ENCODE measurements around the gene KRT5. TPM values are rescaled to one million over a fixed set of nuclear protein-coding genes. Genes with fewer than 3 reads are reported as not detected.

The KRT5 gene
- polyA plus RNA-seq, 1 experiment = not detected

- ChIA-PET POLR2A (no interaction called here), CTCF (interaction anchor here (0.8 kb wide), 1 partner anchor 503 kb away, joined by 3 read pairs; no protein-coding TSS in a partner anchor)
- no peak overlapping the region for H3K27ac ChIP-seq (ENCODE audit: low read depth, low read length)
- H3K9me3 ChIP-seq (ENCODE audit: control insufficient read depth, insufficient read depth, low read length) = no peaks in the 10 kb centered on the region
- TF ChIP-seq, protein P1, sequence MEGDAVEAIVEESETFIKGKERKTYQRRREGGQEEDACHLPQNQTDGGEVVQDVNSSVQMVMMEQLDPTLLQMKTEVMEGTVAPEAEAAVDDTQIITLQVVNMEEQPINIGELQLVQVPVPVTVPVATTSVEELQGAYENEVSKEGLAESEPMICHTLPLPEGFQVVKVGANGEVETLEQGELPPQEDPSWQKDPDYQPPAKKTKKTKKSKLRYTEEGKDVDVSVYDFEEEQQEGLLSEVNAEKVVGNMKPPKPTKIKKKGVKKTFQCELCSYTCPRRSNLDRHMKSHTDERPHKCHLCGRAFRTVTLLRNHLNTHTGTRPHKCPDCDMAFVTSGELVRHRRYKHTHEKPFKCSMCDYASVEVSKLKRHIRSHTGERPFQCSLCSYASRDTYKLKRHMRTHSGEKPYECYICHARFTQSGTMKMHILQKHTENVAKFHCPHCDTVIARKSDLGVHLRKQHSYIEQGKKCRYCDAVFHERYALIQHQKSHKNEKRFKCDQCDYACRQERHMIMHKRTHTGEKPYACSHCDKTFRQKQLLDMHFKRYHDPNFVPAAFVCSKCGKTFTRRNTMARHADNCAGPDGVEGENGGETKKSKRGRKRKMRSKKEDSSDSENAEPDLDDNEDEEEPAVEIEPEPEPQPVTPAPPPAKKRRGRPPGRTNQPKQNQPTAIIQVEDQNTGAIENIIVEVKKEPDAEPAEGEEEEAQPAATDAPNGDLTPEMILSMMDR (IDR thresholded peaks at IDR 0.05; ENCODE audit: low read depth, low read length) = no peak
- no peak for DNase-seq (ENCODE audit: low read depth, low spot score)
- H3K27me3 ChIP-seq (ENCODE audit: control insufficient read depth, insufficient read depth, low read length) = peaks cover 8% of the 10 kb centered on the region
- no peak overlapping the region for H3K4me3 ChIP-seq (ENCODE audit: low read depth, low read length)
These were observed 42.5 kb downstream of the KRT5 start for GRCh38 chr12:52477651-52478050.

- peaks cover 9% of the 10 kb centered on the region for H3K27me3 ChIP-seq (ENCODE audit: control insufficient read depth, insufficient read depth, low read length)
- H3K27ac ChIP-seq (ENCODE audit: low read depth, low read length) = no peak overlapping the region
- H3K9me3 ChIP-seq (ENCODE audit: control insufficient read depth, insufficient read depth, low read length) = no peaks in the 10 kb centered on the region
- ChIA-PET CTCF (no interaction called here), POLR2A (no interaction called here)
- DNase-seq (ENCODE audit: low read depth, low spot score) = no peak
- TF ChIP-seq, protein P1 (IDR thresholded peaks at IDR 0.05; ENCODE audit: low read depth, low read length) = no peak
- no peak overlapping the region for H3K4me3 ChIP-seq (ENCODE audit: low read depth, low read length)
These were observed 46.0 kb downstream of the KRT5 start for GRCh38 chr12:52474212-52474611.

- TF ChIP-seq, protein P1 (IDR thresholded peaks at IDR 0.05; ENCODE audit: low read depth, low read length) = no peak
- DNase-seq (ENCODE audit: low read depth, low spot score) = no peak
- Histone ChIP-seq H3K27ac (ENCODE audit: low read depth, low read length) (no peak within 1 kb of the TSS), H3K9me3 (ENCODE audit: control insufficient read depth, insufficient read depth, low read length) (no peaks in the 10 kb centered on the region), H3K4me3 (ENCODE audit: low read depth, low read length) (no peak within 1 kb of the TSS), H3K27me3 (ENCODE audit: control insufficient read depth, insufficient read depth, low read length) (peaks cover 9% of the 10 kb centered on the region)
- CTCF ChIA-PET = no interaction called here
- POLR2A ChIA-PET = no interaction called here
These were observed 46.4 kb downstream of the KRT5 start, which contains the start of gene KRT6C for GRCh38 chr12:52473768-52474167. Gene KRT6C, minus strand, starts transcription at chr12:52473805. Its CDS starts 68 bp downstream, at chr12:52473737.

- no peak for DNase-seq (ENCODE audit: low read depth, low spot score)
- Histone ChIP-seq H3K9me3 (ENCODE audit: control insufficient read depth, insufficient read depth, low read length) (no peaks in the 10 kb centered on the region), H3K27ac (ENCODE audit: low read depth, low read length) (no peak overlapping the region), H3K27me3 (ENCODE audit: control insufficient read depth, insufficient read depth, low read length) (peaks cover 5% of the 10 kb centered on the region), H3K4me3 (ENCODE audit: low read depth, low read length) (no peak overlapping the region)
- TF ChIP-seq, protein P1 (IDR thresholded peaks at IDR 0.05; ENCODE audit: low read depth, low read length) = no peak
- CTCF ChIA-PET = no interaction called here
- POLR2A ChIA-PET = no interaction called here
These were observed 50.3 kb downstream of the KRT5 start for GRCh38 chr12:52469853-52470252.

- CTCF ChIA-PET = interaction anchor here (1.1 kb wide), 1 partner anchor 92 kb away, joined by 4 read pairs; no protein-coding TSS in a partner anchor
These were observed 55.3 kb downstream of the KRT5 start for GRCh38 chr12:52464897-52465296.

More at GRCh38 chr12:52464897-52465296, 55.3 kb downstream of the KRT5 start:
- no peak overlapping the region for H3K4me3 ChIP-seq (ENCODE audit: low read depth, low read length)
- peaks cover 2% of the 10 kb centered on the region for H3K27me3 ChIP-seq (ENCODE audit: control insufficient read depth, insufficient read depth, low read length)
- H3K9me3 ChIP-seq (ENCODE audit: control insufficient read depth, insufficient read depth, low read length) = no peaks in the 10 kb centered on the region
- H3K27ac ChIP-seq (ENCODE audit: low read depth, low read length) = no peak overlapping the region
- POLR2A ChIA-PET = no interaction called here
- no peak for DNase-seq (ENCODE audit: low read depth, low spot score)
- TF ChIP-seq, protein P1 (IDR thresholded peaks at IDR 0.05; ENCODE audit: low read depth, low read length) = no peak

Other genes with a start within 250 kb of the KRT5 start
- 0.04 TPM in 1 of 2 replicates, not detected in the other for gene KRT86, start 245.7 kb downstream of the KRT5 start, polyA plus RNA-seq (2011; rRNA removed)
- 0.24 and 2.3 TPM in 2 replicates for gene KRT81, start 228.9 kb downstream of the KRT5 start, polyA plus RNA-seq (2011; rRNA removed)
- gene KRT83, start 199.0 kb downstream of the KRT5 start, polyA plus RNA-seq (2011; rRNA removed) = 0.04 TPM in 1 of 2 replicates, not detected in the other
- not detected in 2 replicates for gene KRT85, start 152.9 kb downstream of the KRT5 start, polyA plus RNA-seq (2011; rRNA removed)
- not detected in 2 replicates for gene KRT84, start 134.7 kb downstream of the KRT5 start, polyA plus RNA-seq (2011; rRNA removed)
- not detected in 2 replicates for gene KRT82, start 114.1 kb downstream of the KRT5 start, polyA plus RNA-seq (2011; rRNA removed)
- gene KRT75, start 86.0 kb downstream of the KRT5 start, polyA plus RNA-seq (2011; rRNA removed) = not detected in 2 replicates
- gene KRT6B, start 68.2 kb downstream of the KRT5 start, polyA plus RNA-seq (2011; rRNA removed) = not detected in 2 replicates
- gene KRT6C, start 46.6 kb downstream of the KRT5 start, polyA plus RNA-seq (2011; rRNA removed) = not detected in 2 replicates
- gene KRT6A, start 27.1 kb downstream of the KRT5 start, polyA plus RNA-seq (2011; rRNA removed) = not detected in 2 replicates
- not detected in 2 replicates for gene KRT71, start 32.8 kb upstream of the KRT5 start, polyA plus RNA-seq (2011; rRNA removed)
- gene KRT74, start 53.4 kb upstream of the KRT5 start, polyA plus RNA-seq (2011; rRNA removed) = not detected in 2 replicates
- gene KRT72, start 81.1 kb upstream of the KRT5 start, polyA plus RNA-seq (2011; rRNA removed) = not detected in 2 replicates
- not detected in 2 replicates for gene KRT73, start 98.2 kb upstream of the KRT5 start, polyA plus RNA-seq (2011; rRNA removed)
- not detected in 2 replicates for gene KRT2, start 131.8 kb upstream of the KRT5 start, polyA plus RNA-seq (2011; rRNA removed)
- gene KRT1, start 160.0 kb upstream of the KRT5 start, polyA plus RNA-seq (2011; rRNA removed) = not detected in 2 replicates
- not detected in 2 replicates for gene KRT77, start 183.1 kb upstream of the KRT5 start, polyA plus RNA-seq (2011; rRNA removed)

All from AG04450 (cell line).